ENCODE results near the gene CRACDL. TPM values are rescaled to one million over a fixed set of nuclear protein-coding genes. Genes with fewer than 3 reads are reported as not detected.
"Not testable (repeated sequence)": the region's sequence is repeated elsewhere in the genome, so short reads cannot be mapped to it uniquely, and the experiment has no call there.

The CRACDL gene
- total RNA-seq, 1 experiment from 2014 or later, result not detected

GRCh38 chr2:98911126-98911375 is 25.0 kb downstream of the CRACDL start:
- no peak for DNase-seq (ENCODE audit: low read depth)
- in situ Hi-C loops (cut with HindIII; ENCODE audit: low pct_unique_long_range_greater_than_20kb, low sequenced_read_pairs), result no loop called here

GRCh38 chr2:98910349-98911125 is 25.5 kb downstream of the CRACDL start:
- DNase-seq (ENCODE audit: low read depth), result no peak
- in situ Hi-C loops (cut with HindIII; ENCODE audit: low pct_unique_long_range_greater_than_20kb, low sequenced_read_pairs), result no loop called here

- in situ Hi-C loops (cut with HindIII; ENCODE audit: low pct_unique_long_range_greater_than_20kb, low sequenced_read_pairs), result no loop called here
- no peak for DNase-seq (ENCODE audit: low read depth)
Observed at GRCh38 chr2:98909317-98910211, 26.5 kb downstream of the CRACDL start.

GRCh38 chr2:98908931-98909316 is 27.1 kb downstream of the CRACDL start:
- no peak for DNase-seq (ENCODE audit: low read depth)
- in situ Hi-C loops (cut with HindIII; ENCODE audit: low pct_unique_long_range_greater_than_20kb, low sequenced_read_pairs), result no loop called here

- in situ Hi-C loops (cut with HindIII; ENCODE audit: low pct_unique_long_range_greater_than_20kb, low sequenced_read_pairs), result no loop called here
- DNase-seq (ENCODE audit: low read depth), result no peak
Observed at GRCh38 chr2:98907966-98908905, 27.8 kb downstream of the CRACDL start.

GRCh38 chr2:98907385-98907784 is 28.6 kb downstream of the CRACDL start:
- in situ Hi-C loops (cut with HindIII; ENCODE audit: low pct_unique_long_range_greater_than_20kb, low sequenced_read_pairs), result no loop called here
- no peak for DNase-seq (ENCODE audit: low read depth)

- in situ Hi-C loops (cut with HindIII; ENCODE audit: low pct_unique_long_range_greater_than_20kb, low sequenced_read_pairs), result no loop called here
- no peak for DNase-seq (ENCODE audit: low read depth)
Observed at GRCh38 chr2:98903767-98904485, 32.1 kb downstream of the CRACDL start.

- in situ Hi-C loops (cut with HindIII; ENCODE audit: low pct_unique_long_range_greater_than_20kb, low sequenced_read_pairs), result no loop called here
- no peak for DNase-seq (ENCODE audit: low read depth)
Observed at GRCh38 chr2:98903064-98903355, 33.0 kb downstream of the CRACDL start.

- DNase-seq (ENCODE audit: low read depth), result no peak
- in situ Hi-C loops (cut with HindIII; ENCODE audit: low pct_unique_long_range_greater_than_20kb, low sequenced_read_pairs), result no loop called here
Observed at GRCh38 chr2:98902209-98903063, 33.6 kb downstream of the CRACDL start.

- in situ Hi-C loops (cut with HindIII; ENCODE audit: low pct_unique_long_range_greater_than_20kb, low sequenced_read_pairs), result no loop called here
- no peak for DNase-seq (ENCODE audit: low read depth)
Observed at GRCh38 chr2:98901702-98902101, 34.3 kb downstream of the CRACDL start.

- DNase-seq (ENCODE audit: low read depth), result no peak
- in situ Hi-C loops (cut with HindIII; ENCODE audit: low pct_unique_long_range_greater_than_20kb, low sequenced_read_pairs), result no loop called here
Observed at GRCh38 chr2:98901291-98901690, 34.7 kb downstream of the CRACDL start.

GRCh38 chr2:98900721-98901120 is 35.3 kb downstream of the CRACDL start:
- no peak for DNase-seq (ENCODE audit: low read depth)
- in situ Hi-C loops (cut with HindIII; ENCODE audit: low pct_unique_long_range_greater_than_20kb, low sequenced_read_pairs), result no loop called here

GRCh38 chr2:98899703-98900078 is 36.3 kb downstream of the CRACDL start:
- in situ Hi-C loops (cut with HindIII; ENCODE audit: low pct_unique_long_range_greater_than_20kb, low sequenced_read_pairs); DNase-seq (ENCODE audit: low read depth): not testable (repeated sequence)

- DNase-seq (ENCODE audit: low read depth), result no peak
- in situ Hi-C loops (cut with HindIII; ENCODE audit: low pct_unique_long_range_greater_than_20kb, low sequenced_read_pairs), result no loop called here
Observed at GRCh38 chr2:98899041-98899702, 36.9 kb downstream of the CRACDL start.

- DNase-seq (ENCODE audit: low read depth), result no peak
- in situ Hi-C loops (cut with HindIII; ENCODE audit: low pct_unique_long_range_greater_than_20kb, low sequenced_read_pairs), result no loop called here
Observed at GRCh38 chr2:98898423-98898841, 37.6 kb downstream of the CRACDL start.

GRCh38 chr2:98897746-98898145 is 38.3 kb downstream of the CRACDL start:
- no peak for DNase-seq (ENCODE audit: low read depth)
- in situ Hi-C loops (cut with HindIII; ENCODE audit: low pct_unique_long_range_greater_than_20kb, low sequenced_read_pairs), result no loop called here

- DNase-seq (ENCODE audit: low read depth), result no peak
- in situ Hi-C loops (cut with HindIII; ENCODE audit: low pct_unique_long_range_greater_than_20kb, low sequenced_read_pairs), result no loop called here
Observed at GRCh38 chr2:98896944-98897343, 39.1 kb downstream of the CRACDL start.
